GM12874 (cell line): Measurements from ENCODE around the gene ANO10.

Experiments used
- TF ChIP-seq, protein P1 (sequence below): IDR thresholded peaks from 2 replicates; pipeline ENCODE4 v1.5.1; 2011; ENCODE audit warnings: low read depth, mild to moderate bottlenecking, control low read depth, low read length, moderate library complexity; ENCODE audit not compliant: insufficient read depth

Gene ANO10

DNA sequence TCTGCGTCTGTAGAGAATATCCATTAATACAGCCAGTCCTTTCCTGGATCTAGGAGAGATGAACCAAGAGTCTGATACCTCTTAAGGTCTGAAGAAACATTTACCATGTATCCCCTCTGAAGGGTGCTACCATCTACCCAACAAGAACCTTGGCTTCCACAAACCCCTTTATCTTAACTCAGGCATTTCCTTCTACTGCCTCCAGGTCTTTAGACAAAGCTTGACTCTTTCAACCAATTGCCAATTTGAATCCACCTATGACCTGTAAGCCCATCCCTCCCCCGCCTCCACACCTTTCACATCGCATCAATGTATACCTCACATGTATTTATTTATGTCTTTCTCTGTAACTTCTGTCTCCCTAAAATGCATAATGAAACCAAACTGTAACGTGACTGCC, 196.0 kb downstream of the ANO10 start:
- TF ChIP-seq, protein P1, sequence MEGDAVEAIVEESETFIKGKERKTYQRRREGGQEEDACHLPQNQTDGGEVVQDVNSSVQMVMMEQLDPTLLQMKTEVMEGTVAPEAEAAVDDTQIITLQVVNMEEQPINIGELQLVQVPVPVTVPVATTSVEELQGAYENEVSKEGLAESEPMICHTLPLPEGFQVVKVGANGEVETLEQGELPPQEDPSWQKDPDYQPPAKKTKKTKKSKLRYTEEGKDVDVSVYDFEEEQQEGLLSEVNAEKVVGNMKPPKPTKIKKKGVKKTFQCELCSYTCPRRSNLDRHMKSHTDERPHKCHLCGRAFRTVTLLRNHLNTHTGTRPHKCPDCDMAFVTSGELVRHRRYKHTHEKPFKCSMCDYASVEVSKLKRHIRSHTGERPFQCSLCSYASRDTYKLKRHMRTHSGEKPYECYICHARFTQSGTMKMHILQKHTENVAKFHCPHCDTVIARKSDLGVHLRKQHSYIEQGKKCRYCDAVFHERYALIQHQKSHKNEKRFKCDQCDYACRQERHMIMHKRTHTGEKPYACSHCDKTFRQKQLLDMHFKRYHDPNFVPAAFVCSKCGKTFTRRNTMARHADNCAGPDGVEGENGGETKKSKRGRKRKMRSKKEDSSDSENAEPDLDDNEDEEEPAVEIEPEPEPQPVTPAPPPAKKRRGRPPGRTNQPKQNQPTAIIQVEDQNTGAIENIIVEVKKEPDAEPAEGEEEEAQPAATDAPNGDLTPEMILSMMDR, result no peak

DNA sequence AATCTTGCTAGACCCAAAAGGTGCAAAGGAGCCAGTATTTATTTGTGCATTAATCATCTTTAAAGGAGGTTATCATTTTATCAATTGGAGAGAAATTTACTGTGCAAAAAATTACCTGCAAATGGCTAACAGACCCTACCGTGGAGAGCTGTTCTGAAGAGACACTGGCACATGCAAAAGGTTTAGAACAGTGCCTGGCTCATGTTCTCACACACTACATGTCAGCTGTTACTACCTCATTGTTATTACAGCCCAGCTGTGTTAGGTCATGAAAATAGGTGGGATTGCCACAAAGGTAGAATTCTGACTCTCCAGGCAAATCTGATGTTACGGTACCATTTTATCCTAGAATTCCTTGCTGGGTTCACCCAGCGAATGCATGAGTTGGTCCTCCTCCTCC, 198.2 kb downstream of the ANO10 start:
- TF ChIP-seq, protein P1, result no peak

DNA sequence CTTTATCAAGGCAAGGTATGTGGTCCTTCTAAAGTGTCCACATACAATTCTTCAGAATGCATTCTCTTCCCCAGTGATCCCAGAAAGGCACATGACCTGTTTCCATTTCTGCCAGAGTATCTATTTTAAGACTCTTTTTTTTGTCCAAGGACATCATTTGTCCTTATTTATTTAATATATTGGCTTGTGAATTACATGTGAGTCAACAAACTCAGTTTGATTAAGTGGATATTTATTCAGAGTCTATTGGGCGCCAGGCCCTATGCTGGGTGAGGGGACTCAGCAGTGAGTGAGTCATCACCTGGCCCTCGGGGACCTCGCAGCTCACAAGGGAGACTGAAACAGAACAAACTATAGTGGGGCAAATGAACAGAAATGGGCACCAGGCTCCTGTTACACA, 198.7 kb downstream of the ANO10 start:
- TF ChIP-seq, protein P1, result no peak

DNA sequence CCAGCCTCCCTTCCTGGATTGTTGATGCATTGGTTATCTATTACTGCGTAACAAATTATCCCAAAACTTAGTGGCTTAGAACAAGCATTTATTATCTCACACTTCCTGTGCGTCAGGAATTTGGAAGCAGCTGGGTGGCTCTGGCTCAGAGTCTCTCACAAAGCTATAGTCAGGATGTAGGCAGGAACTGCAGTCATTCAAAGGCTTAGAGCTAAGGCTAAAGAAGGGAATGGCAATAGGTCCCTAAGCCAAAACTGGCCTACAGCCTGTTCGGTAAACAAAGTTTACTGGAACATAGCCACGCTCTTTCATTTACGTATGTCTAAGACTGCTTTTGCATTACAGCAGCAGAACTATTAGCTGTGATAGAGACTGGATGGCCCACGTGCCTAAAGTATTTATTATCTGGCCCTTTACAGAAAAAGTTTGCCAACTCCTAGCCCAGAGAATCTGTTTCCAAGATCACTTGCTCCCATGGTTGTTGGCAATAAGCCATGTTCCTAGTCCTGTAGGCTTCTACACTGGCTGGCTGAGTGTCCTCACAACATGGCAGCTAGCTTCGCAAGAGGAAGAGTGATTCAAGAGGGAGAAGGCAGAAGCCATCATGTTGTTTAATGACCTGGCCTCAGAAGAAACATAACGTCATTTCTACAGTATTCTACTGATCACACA, 203.1 kb downstream of the ANO10 start:
- TF ChIP-seq, protein P1, result no peak

DNA sequence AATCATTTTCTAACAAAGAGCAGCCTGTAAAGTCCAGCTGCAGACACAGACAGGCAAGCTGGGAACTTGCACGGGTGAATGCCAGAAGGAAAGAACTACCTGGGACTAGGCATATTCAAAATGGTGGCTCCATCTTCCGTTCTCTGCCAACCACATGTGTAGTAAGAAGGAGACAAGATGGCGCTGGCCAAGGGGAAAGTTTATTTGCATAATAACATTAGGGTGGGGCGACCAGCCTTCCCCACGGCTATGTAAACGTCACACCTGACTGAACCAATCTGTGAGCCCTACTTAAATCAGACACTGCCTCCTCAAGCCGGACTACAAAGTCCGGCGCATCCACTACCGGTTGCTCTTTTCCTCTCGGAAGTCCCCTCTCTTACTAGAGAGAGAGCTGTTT, 204.7 kb downstream of the ANO10 start:
- TF ChIP-seq, protein P1, result no peak

DNA sequence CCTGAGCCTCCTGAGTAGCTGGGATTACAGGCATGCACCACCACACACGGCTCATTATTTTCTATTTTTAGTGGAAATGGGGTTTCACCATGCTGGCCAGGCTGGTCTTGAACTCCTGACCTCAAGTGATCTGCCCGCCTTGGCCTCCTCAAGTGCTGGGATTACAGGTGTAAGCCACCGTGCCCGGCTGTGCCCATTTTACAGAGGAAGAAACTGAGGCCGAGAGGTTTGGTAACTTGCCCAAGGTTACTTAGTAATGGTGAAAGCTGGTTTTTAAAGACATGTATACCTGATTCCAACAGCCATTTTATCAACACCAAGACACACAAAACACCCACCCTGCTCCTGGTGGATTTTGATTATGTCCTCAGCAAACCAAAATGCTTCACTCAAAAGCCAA, 206.7 kb downstream of the ANO10 start:
- TF ChIP-seq, protein P1, result no peak

DNA sequence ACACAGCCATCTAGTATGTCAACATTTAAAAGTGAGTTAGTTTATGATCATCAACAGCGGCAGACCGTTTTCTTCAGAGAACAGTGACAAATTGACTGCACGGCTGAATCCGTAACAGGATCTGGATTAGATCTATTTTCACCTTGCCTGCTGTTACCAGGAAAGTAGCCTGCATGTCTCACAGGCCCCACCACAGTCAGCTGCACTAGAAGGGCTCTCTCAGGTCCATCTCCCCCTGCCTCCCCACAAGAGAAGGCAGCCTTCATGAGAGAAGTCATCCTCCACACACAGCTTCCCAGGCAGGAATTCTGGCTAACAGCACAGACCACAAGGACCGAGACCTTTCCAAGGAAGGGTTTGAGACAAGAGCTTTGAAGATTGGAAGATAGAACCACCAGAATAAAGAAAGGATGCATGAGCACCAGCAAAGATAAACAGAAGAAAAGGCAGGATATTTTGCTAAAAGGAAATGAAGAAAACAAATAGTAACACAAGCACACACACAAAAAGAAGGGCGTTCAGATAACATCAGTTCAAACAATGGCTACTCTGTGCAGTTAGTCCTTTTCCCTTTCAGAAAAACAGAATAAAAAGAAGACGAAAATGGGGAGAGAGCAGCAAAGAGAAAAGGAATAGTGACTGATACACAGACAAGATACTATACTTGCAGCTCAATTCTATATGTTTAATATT, 208.0 kb downstream of the ANO10 start:
- TF ChIP-seq, protein P1, result no peak
